B cell (primary cell): Measurements from ENCODE around the gene CACNA2D2. TPM values are rescaled to one million over a fixed set of nuclear protein-coding genes. Genes with fewer than 3 reads are reported as not detected.

Source experiments
- ATAC-seq: fragments of 200-7000 bp; cut with Tn5 transposase; one replicate; pipeline ENCODE4 v1.10.0; 2021; ENCODE audit warnings: low read depth, mild to moderate bottlenecking, moderate number of reproducible peaks, moderate library complexity
- CTCF ChIA-PET: fragments of 350-600 bp; sonication (Branson Sonifier 250); formaldehyde crosslinking; loops from one replicate; lab custom pipeline; 2021; ENCODE audit warnings: antibody characterized with exemption, inconsistent platforms; lab: Charles Lee
- POLR2A ChIA-PET: fragments of 350-600 bp; sonication (Branson Sonifier 250); formaldehyde crosslinking; loops from one replicate; lab custom pipeline; 2021; ENCODE audit warnings: antibody characterized with exemption; lab: Charles Lee
- DNase-seq: peaks from one replicate; pipeline ENCODE4 v3.0.0; 2013
- H2AFZ ChIP-seq: 2 replicates; pipeline ENCODE4 v1.6.1; 2012; ENCODE audit warnings: mild to moderate bottlenecking, low read depth, low read length; ENCODE audit not compliant: insufficient read depth, poor library complexity, severe bottlenecking
- H3K27ac ChIP-seq, 2 donors: 1 replicate in 1 of 2; 2 replicates in 1 of 2; pipeline ENCODE4 v1.5.1; 2012 to 2013; ENCODE audit warnings: low read length in 2 of 2, mild to moderate bottlenecking in 2 of 2, moderate library complexity in 1 of 2
- H3K27me3 ChIP-seq, 4 experiments: fragments of 200-600 bp in 1 of 4; sonication (generic) in 1 of 4; replicated peaks in 1 of 4; 1 replicate in 2 of 4; 2 replicates in 2 of 4; pipeline versions ENCODE4 v1.6.1 to v1.7.0; 2013 to 2016; ENCODE audit warnings: low read length in 3 of 4, mild to moderate bottlenecking in 2 of 4, mixed read lengths in 1 of 4, moderate library complexity in 1 of 4; ENCODE audit not compliant: insufficient read depth in 4 of 4, control insufficient read depth in 3 of 4; ENCODE audit errors: control extremely low read depth in 1 of 4
- H3K36me3 ChIP-seq, 2 experiments: replicated peaks in 1 of 2; 1 replicate in 1 of 2; 2 replicates in 1 of 2; pipeline versions ENCODE4 v1.6.1 to v1.7.1; 2013; ENCODE audit warnings: low read length in 1 of 2; ENCODE audit not compliant: insufficient read depth in 2 of 2, control insufficient read depth in 1 of 2; ENCODE audit errors: control extremely low read depth in 1 of 2, extremely low read depth in 1 of 2
- H3K4me1 ChIP-seq, 2 donors: fragments of 200-600 bp in 1 of 2; sonication (generic) in 1 of 2; 1 replicate in 1 of 2; 2 replicates in 1 of 2; pipeline versions ENCODE4 v1.5.1 to v1.6.1; 2013 to 2017; ENCODE audit warnings: low read length in 2 of 2; ENCODE audit not compliant: control insufficient read depth in 2 of 2, insufficient read depth in 2 of 2
- H3K4me2 ChIP-seq: replicated peaks from 2 replicates; pipeline ENCODE3; 2012; ENCODE audit warnings: mild to moderate bottlenecking, low read depth, low read length; ENCODE audit not compliant: poor library complexity, severe bottlenecking
- H3K4me3 ChIP-seq, 5 experiments: fragments of 200-600 bp in 1 of 5; sonication (generic) in 1 of 5; 1 replicate in 3 of 5; 2 replicates in 2 of 5; pipeline versions ENCODE4 v1.5.1 to v1.7.0; 2011 to 2016; ENCODE audit warnings: low read length in 4 of 5, mild to moderate bottlenecking in 4 of 5, low read depth in 2 of 5, control low read depth in 1 of 5, moderate library complexity in 1 of 5; ENCODE audit not compliant: insufficient read depth in 1 of 5; ENCODE audit errors: control extremely low read depth in 1 of 5, extremely low read depth in 1 of 5
- H3K79me2 ChIP-seq: fragments of 200-600 bp; sonication (generic); one replicate; pipeline ENCODE4 v1.6.0; 2016; ENCODE audit warnings: low read length; ENCODE audit not compliant: control insufficient read depth, insufficient read depth
- H3K9ac ChIP-seq: fragments of 200-600 bp; sonication (generic); 2 replicates; pipeline ENCODE4 v1.6.1; 2017; ENCODE audit warnings: mild to moderate bottlenecking, low read length, moderate library complexity
- H3K9me3 ChIP-seq, 3 donors: one replicate each; pipeline versions ENCODE4 v1.6.1 to v1.7.1; 2013; ENCODE audit warnings: low read length in 2 of 3; ENCODE audit not compliant: control insufficient read depth in 2 of 3, insufficient read depth in 1 of 3; ENCODE audit errors: control extremely low read depth in 1 of 3
- H4K20me1 ChIP-seq: 2 replicates; pipeline ENCODE4 v1.6.0; 2012; ENCODE audit warnings: mild to moderate bottlenecking, low read length; ENCODE audit not compliant: insufficient read depth, control insufficient read depth, poor library complexity, severe bottlenecking
- H3K27ac Mint-ChIP-seq: one replicate; pipeline ENCODE4 v1.8.0; 2021; ENCODE audit warnings: mixed read lengths
- H3K27me3 Mint-ChIP-seq: one replicate; pipeline ENCODE4 v1.8.0; 2021; ENCODE audit warnings: mixed read lengths
- H3K4me1 Mint-ChIP-seq: one replicate; pipeline ENCODE4 v1.8.0; 2021; ENCODE audit warnings: mixed read lengths
- H3K4me3 Mint-ChIP-seq: one replicate; pipeline ENCODE4 v1.8.0; 2021; ENCODE audit warnings: mixed read lengths
- H3K9me3 Mint-ChIP-seq: one replicate; pipeline ENCODE4 v1.8.0; 2022; ENCODE audit warnings: mixed read lengths; ENCODE audit not compliant: insufficient read depth
- CTCF ChIP-seq: fragments of 200-600 bp; IDR thresholded peaks from one replicate; pipeline ENCODE4 v1.8.0; 2022; ENCODE audit warnings: antibody characterized with exemption, mild to moderate bottlenecking
- EZH2 ChIP-seq: IDR thresholded peaks from 2 replicates; pipeline ENCODE4 v1.6.1; 2012; ENCODE audit warnings: borderline replicate concordance, low read depth, mild to moderate bottlenecking, moderate library complexity, low read length; ENCODE audit not compliant: insufficient read depth, poor library complexity, severe bottlenecking
- WGBS: methylation state at CpG from one replicate; pipeline ENCODE4 v1.1.5; 2013; ENCODE audit warnings: missing lambda C conversion rate; ENCODE audit not compliant: insufficient coverage; 5-methylcytosine and 5-hydroxymethylcytosine counted together
- intact Hi-C: fragments of 100-400 bp; cut with micrococcal nuclease; formaldehyde crosslinking; loops from one replicate; pipeline ENCODE4 v1.10.0; 2022
- polyA plus RNA-seq: library from polyadenylated mRNA; depleted of rRNA; stranded (reverse); fragments of >200 nt; gene quantifications from 2 replicates; pipeline ENCODE4 v1.2.3, GENCODE V29; 2012
- total RNA-seq, 2 donors: library from RNA; stranded (reverse); fragments of 120-200 nt in 1 of 2; gene quantifications; 1 replicate in 1 of 2; 2 replicates in 1 of 2; pipeline versions ENCODE4 v1.2.3 to v1.2.4, GENCODE V29; 2013 to 2022

Gene CACNA2D2
- total and polyA plus RNA-seq, 2 donors (not counting 1 experiment from before 2014, with no cell fraction given): 0.69 to 1.2 TPM

DNA sequence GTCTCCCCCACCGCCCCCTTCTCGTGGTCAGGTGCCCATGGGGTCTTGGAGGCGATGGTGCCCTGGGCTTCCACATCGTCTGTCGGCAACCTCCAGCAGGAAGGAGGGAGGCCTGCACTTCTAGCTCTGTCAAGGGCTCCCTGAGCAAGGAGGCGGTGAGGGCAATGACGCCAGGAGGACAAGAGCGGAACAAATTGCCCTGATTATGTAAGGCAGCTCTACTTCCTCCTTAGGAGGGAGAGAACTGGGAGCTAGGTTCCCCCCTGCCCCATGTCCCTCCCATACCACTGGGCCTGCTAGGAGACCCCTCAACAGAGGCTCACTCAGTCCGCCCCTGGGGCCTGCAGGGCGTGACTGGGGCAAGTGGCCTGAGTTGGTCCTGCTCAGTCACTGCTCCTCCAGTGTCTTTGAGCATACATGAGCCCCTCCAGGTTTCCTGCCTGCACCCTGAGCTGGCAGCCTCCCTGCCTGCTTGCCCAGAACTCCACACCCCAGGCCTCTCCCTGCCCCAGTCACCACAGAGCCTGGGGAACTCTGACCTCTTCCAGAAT is 56.1 kb downstream of the CACNA2D2 start:
- ATAC-seq: no peak
- no peak overlapping the region for H3K4me3 Mint-ChIP-seq

More for the DNA sequence above, 56.1 kb downstream of the CACNA2D2 start:
- DNase-seq: no peak
- peaks cover 3% of the 10 kb centered on the region for H3K27me3 Mint-ChIP-seq
- Histone ChIP-seq H3K36me3 (no peaks in the 10 kb centered on the region), H3K9ac (no peak overlapping the region), H3K4me3 (no peak overlapping the region), H3K4me1 (peaks cover 0 to 3% of the 10 kb centered on the region in 2 donors), H3K27me3 (no peaks in the 10 kb centered on the region), H3K9me3 (no peaks in the 10 kb centered on the region), H3K4me2 (no peak overlapping the region), H3K79me2 (no peaks in the 10 kb centered on the region), H3K27ac (no peak overlapping the region), H2AFZ (no peak overlapping the region), H4K20me1 (no peaks in the 10 kb centered on the region)
- WGBS: 83% methylated on average over 10 of the region's 10 CpGs
- peaks cover 3% of the 10 kb centered on the region for H3K4me1 Mint-ChIP-seq
- no peak overlapping the region for H3K27ac Mint-ChIP-seq
- POLR2A ChIA-PET: no interaction called here
- TF ChIP-seq EZH2 (no peak), CTCF (no peak)
- CTCF ChIA-PET: interaction anchor here (2.2 kb wide), 1 partner anchor 10 kb away, joined by 9 read pairs; no protein-coding TSS in a partner anchor
- intact Hi-C loops: no loop called here
- no peaks in the 10 kb centered on the region for H3K9me3 Mint-ChIP-seq
